ENCODE results near the gene CRYM. TPM values are rescaled to one million over a fixed set of nuclear protein-coding genes. Genes with fewer than 3 reads are reported as not detected.
"Not testable (repeated sequence)": the region's sequence is repeated elsewhere in the genome, so short reads cannot be mapped to it uniquely, and the experiment has no call there.

Gene CRYM
- total and polyA plus RNA-seq, 10 of the 15 experiments (the other 5 are each of a cell fraction or from before 2014, with no cell fraction given) = 0.30 to 6.1 (median 3.9) TPM

GRCh38 chr16:21314339-21314738, 36.2 kb upstream of the CRYM start:
- 0% methylated on average over 1 of the region's 1 CpG for WGBS (ENCODE audit: insufficient coverage, insufficient replicate concordance, low lambda C conversion rate, missing lambda C conversion rate)
- ATAC-seq = no peak
- ChIA-PET CTCF (no interaction called here), SMC1A (ENCODE audit: uncharacterized antibody, unreplicated experiment) (interaction anchor here (0.8 kb wide), 1 partner anchor 14 kb away, joined by 3 read pairs; no protein-coding TSS in a partner anchor), POLR2A (no interaction called here), RAD21 (ENCODE audit: unreplicated experiment) (no interaction called here)
- intact Hi-C loops (cut with micrococcal nuclease; ENCODE audit: unreplicated experiment) = no loop called here
- H3K79me2 ChIP-seq (ENCODE audit: control insufficient read depth, insufficient read depth, low read length) = no peaks in the 10 kb centered on the region
- no peaks in the 10 kb centered on the region for H3K36me3 ChIP-seq (ENCODE audit: control insufficient read depth in 2 of 2, insufficient read depth in 2 of 2, low read length in 1 of 2)
- TF ChIP-seq YBX1 (IDR thresholded peaks at IDR 0.05) (no peak), IRF4 (IDR thresholded peaks at IDR 0.05; ENCODE audit: low read depth, low read length) (no peak), BHLHE40 (IDR thresholded peaks at IDR 0.05; ENCODE audit: borderline replicate concordance in 1 of 2, low read depth in 2 of 2, low read length in 1 of 2) (no peak), CHD2 (IDR thresholded peaks at IDR 0.05; ENCODE audit: borderline replicate concordance, low read depth, low read length) (no peak)
- TF ChIP-seq, protein P1, sequence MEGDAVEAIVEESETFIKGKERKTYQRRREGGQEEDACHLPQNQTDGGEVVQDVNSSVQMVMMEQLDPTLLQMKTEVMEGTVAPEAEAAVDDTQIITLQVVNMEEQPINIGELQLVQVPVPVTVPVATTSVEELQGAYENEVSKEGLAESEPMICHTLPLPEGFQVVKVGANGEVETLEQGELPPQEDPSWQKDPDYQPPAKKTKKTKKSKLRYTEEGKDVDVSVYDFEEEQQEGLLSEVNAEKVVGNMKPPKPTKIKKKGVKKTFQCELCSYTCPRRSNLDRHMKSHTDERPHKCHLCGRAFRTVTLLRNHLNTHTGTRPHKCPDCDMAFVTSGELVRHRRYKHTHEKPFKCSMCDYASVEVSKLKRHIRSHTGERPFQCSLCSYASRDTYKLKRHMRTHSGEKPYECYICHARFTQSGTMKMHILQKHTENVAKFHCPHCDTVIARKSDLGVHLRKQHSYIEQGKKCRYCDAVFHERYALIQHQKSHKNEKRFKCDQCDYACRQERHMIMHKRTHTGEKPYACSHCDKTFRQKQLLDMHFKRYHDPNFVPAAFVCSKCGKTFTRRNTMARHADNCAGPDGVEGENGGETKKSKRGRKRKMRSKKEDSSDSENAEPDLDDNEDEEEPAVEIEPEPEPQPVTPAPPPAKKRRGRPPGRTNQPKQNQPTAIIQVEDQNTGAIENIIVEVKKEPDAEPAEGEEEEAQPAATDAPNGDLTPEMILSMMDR (IDR thresholded peaks at IDR 0.05 in 2 of 3, conservative IDR thresholded peaks at IDR 0.05 in 1 of 3; ENCODE audit: control insufficient read depth in 2 of 3, extremely low read depth in 1 of 3, insufficient read depth in 1 of 3, low read depth in 3 of 3, low read length in 3 of 3) = no peak
- TF ChIP-seq, protein P2, sequence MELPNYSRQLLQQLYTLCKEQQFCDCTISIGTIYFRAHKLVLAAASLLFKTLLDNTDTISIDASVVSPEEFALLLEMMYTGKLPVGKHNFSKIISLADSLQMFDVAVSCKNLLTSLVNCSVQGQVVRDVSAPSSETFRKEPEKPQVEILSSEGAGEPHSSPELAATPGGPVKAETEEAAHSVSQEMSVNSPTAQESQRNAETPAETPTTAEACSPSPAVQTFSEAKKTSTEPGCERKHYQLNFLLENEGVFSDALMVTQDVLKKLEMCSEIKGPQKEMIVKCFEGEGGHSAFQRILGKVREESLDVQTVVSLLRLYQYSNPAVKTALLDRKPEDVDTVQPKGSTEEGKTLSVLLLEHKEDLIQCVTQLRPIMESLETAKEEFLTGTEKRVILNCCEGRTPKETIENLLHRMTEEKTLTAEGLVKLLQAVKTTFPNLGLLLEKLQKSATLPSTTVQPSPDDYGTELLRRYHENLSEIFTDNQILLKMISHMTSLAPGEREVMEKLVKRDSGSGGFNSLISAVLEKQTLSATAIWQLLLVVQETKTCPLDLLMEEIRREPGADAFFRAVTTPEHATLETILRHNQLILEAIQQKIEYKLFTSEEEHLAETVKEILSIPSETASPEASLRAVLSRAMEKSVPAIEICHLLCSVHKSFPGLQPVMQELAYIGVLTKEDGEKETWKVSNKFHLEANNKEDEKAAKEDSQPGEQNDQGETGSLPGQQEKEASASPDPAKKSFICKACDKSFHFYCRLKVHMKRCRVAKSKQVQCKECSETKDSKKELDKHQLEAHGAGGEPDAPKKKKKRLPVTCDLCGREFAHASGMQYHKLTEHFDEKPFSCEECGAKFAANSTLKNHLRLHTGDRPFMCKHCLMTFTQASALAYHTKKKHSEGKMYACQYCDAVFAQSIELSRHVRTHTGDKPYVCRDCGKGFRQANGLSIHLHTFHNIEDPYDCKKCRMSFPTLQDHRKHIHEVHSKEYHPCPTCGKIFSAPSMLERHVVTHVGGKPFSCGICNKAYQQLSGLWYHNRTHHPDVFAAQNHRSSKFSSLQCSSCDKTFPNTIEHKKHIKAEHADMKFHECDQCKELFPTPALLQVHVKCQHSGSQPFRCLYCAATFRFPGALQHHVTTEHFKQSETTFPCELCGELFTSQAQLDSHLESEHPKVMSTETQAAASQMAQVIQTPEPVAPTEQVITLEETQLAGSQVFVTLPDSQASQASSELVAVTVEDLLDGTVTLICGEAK (IDR thresholded peaks at IDR 0.05; ENCODE audit: borderline replicate concordance) = no peak
- no peak overlapping the region for H3K27ac ChIP-seq (ENCODE audit: control insufficient read depth, insufficient read depth)
- no peak for FAIRE-seq
- no peak for DNase-seq (ENCODE audit: low read depth, low spot score)
- H3K4me3 ChIP-seq = no peak overlapping the region
- H2AFZ ChIP-seq (ENCODE audit: control insufficient read depth, low read depth, low read length) = no peak overlapping the region
- no peaks in the 10 kb centered on the region for H4K20me1 ChIP-seq (ENCODE audit: control insufficient read depth, insufficient read depth)
- no peaks in the 10 kb centered on the region for H3K4me1 ChIP-seq (ENCODE audit: control insufficient read depth, insufficient read depth, low read length)
- no peaks in the 10 kb centered on the region for H3K27me3 ChIP-seq (replicated peaks in 1 of 2; ENCODE audit: control insufficient read depth in 2 of 2, insufficient read depth in 2 of 2, low read length in 1 of 2)
- H3K9ac ChIP-seq (ENCODE audit: control insufficient read depth, insufficient read depth, low read length) = no peak overlapping the region
- H3K4me2 ChIP-seq (ENCODE audit: control insufficient read depth, insufficient read depth) = no peak overlapping the region
- in situ Hi-C loops (cut with MboI) = no loop called here
- H3K9me3 ChIP-seq (replicated peaks; ENCODE audit: control insufficient read depth, insufficient read depth, low read length) = no peaks in the 10 kb centered on the region; the same call in 2 of the 3 replicates
- BruUV-seq (replicated peaks) = no TSS peak

GRCh38 chr16:21312863-21313372, 34.8 kb upstream of the CRYM start:
- H4K20me1 ChIP-seq (ENCODE audit: control insufficient read depth, insufficient read depth); H3K79me2 ChIP-seq (ENCODE audit: control insufficient read depth, insufficient read depth, low read length); POLR2A ChIA-PET; H3K27me3 ChIP-seq (replicated peaks in 1 of 2; ENCODE audit: control insufficient read depth in 2 of 2, insufficient read depth in 2 of 2, low read length in 1 of 2); H3K4me3 ChIP-seq; H3K9me3 ChIP-seq (replicated peaks; ENCODE audit: control insufficient read depth, insufficient read depth, low read length); H3K27ac ChIP-seq (ENCODE audit: control insufficient read depth, insufficient read depth); in situ Hi-C loops (cut with MboI); BruUV-seq (replicated peaks); H2AFZ ChIP-seq (ENCODE audit: control insufficient read depth, low read depth, low read length); DNase-seq (ENCODE audit: low read depth, low spot score); H3K4me1 ChIP-seq (ENCODE audit: control insufficient read depth, insufficient read depth, low read length); CTCF ChIA-PET; ATAC-seq; SMC1A ChIA-PET (ENCODE audit: uncharacterized antibody, unreplicated experiment); FAIRE-seq; RAD21 ChIA-PET (ENCODE audit: unreplicated experiment); H3K9ac ChIP-seq (ENCODE audit: control insufficient read depth, insufficient read depth, low read length); H3K36me3 ChIP-seq (ENCODE audit: control insufficient read depth in 2 of 2, insufficient read depth in 2 of 2, low read length in 1 of 2); H3K4me2 ChIP-seq (ENCODE audit: control insufficient read depth, insufficient read depth); intact Hi-C loops (cut with micrococcal nuclease; ENCODE audit: unreplicated experiment): not testable (repeated sequence)
- 89% methylated on average over 25 of the region's 25 CpGs for WGBS (ENCODE audit: insufficient coverage, insufficient replicate concordance, low lambda C conversion rate, missing lambda C conversion rate)
